SK-N-SH (cell line): Measurements from ENCODE around the gene EPHA3. TPM values are rescaled to one million over a fixed set of nuclear protein-coding genes. Genes with fewer than 3 reads are reported as not detected.

Source experiments
- CTCF ChIA-PET: fragments of 300-600, 350-600 bp; formaldehyde crosslinking; extraction: SDS; loops from one replicate; lab custom pipeline; 2021; lab: Yijun Ruan, JAX
- POLR2A ChIA-PET: fragments of 350-600 bp; sonication (Branson Sonifier 250); formaldehyde crosslinking; extraction: SDS; loops from one replicate; lab custom pipeline; 2020; ENCODE audit warnings: antibody characterized with exemption, inconsistent platforms; lab: Yijun Ruan, JAX
- DNase-seq: peaks from one replicate; pipeline ENCODE4 v3.0.0; 2012
- H2AFZ ChIP-seq: fragments of 200-600 bp; sonication (generic); 2 replicates; pipeline ENCODE4 v1.8.1; 2016; ENCODE audit warnings: antibody characterized with exemption, mild to moderate bottlenecking, low read depth
- H3F3A ChIP-seq: fragments of 200-600 bp; sonication (generic); replicated peaks from 2 replicates; pipeline ENCODE3; 2016; ENCODE audit warnings: antibody characterized with exemption, mild to moderate bottlenecking; ENCODE audit not compliant: insufficient read depth
- H3K27ac ChIP-seq, 2 experiments: fragments of 200-500 bp in 1 of 2; fragments of 200-600 bp in 1 of 2; sonication (Bioruptor generic) in 1 of 2; sonication (generic), shearing (Covaris generic) in 1 of 2; 2 replicates each; pipeline versions ENCODE4 v1.5.1 to v1.6.1; 2014 to 2016; ENCODE audit warnings: low read depth in 2 of 2, inconsistent platforms in 1 of 2, low read length in 1 of 2, mild to moderate bottlenecking in 1 of 2, mixed read lengths in 1 of 2
- H3K27me3 ChIP-seq: fragments of 200-600 bp; sonication (generic), shearing (Covaris generic); 2 replicates; pipeline ENCODE4 v1.6.1; 2016; ENCODE audit warnings: mixed run types; ENCODE audit not compliant: insufficient read depth
- H3K36me3 ChIP-seq, 2 experiments: fragments of 200-500 bp in 1 of 2; fragments of 200-600 bp in 1 of 2; sonication (Bioruptor generic) in 1 of 2; sonication (generic) in 1 of 2; replicated peaks in 1 of 2; 2 replicates each; pipeline versions ENCODE3 to v1.5.1; 2014 to 2016; ENCODE audit warnings: low read length in 1 of 2, mild to moderate bottlenecking in 1 of 2; ENCODE audit not compliant: insufficient read depth in 2 of 2, control insufficient read depth in 1 of 2
- H3K4me1 ChIP-seq, 2 experiments: fragments of 200-500 bp in 1 of 2; fragments of 200-600 bp in 1 of 2; sonication (Bioruptor generic) in 1 of 2; sonication (generic), shearing (Covaris generic) in 1 of 2; 2 replicates each; pipeline versions ENCODE4 v1.5.1 to v1.6.1; 2014 to 2016; ENCODE audit warnings: low read depth in 1 of 2, low read length in 1 of 2, mixed run types in 1 of 2; ENCODE audit not compliant: insufficient read depth in 2 of 2, control insufficient read depth in 1 of 2
- H3K4me2 ChIP-seq: fragments of 200-600 bp; sonication (generic), shearing (Covaris generic); 2 replicates; pipeline ENCODE4 v1.6.1; 2017; ENCODE audit warnings: mixed run types
- H3K4me3 ChIP-seq, 2 experiments: fragments of 200-500 bp in 1 of 2; fragments of 200-600 bp in 1 of 2; sonication (Bioruptor generic) in 1 of 2; sonication (generic), shearing (Covaris generic) in 1 of 2; 2 replicates each; pipeline versions ENCODE4 v1.5.1 to v1.8.1; 2014 to 2016; ENCODE audit warnings: low read depth in 2 of 2, inconsistent platforms in 1 of 2, low read length in 1 of 2, mild to moderate bottlenecking in 1 of 2, mixed read lengths in 1 of 2, moderate library complexity in 1 of 2
- H3K79me2 ChIP-seq: fragments of 200-600 bp; sonication (generic); 2 replicates; pipeline ENCODE4 v1.8.1; 2017; ENCODE audit warnings: mild to moderate bottlenecking; ENCODE audit not compliant: insufficient read depth
- H3K9ac ChIP-seq: fragments of 200-600 bp; sonication (generic); 2 replicates; pipeline ENCODE4 v1.6.1; 2017; ENCODE audit warnings: mixed run types
- H3K9me2 ChIP-seq: fragments of 200-600 bp; sonication (generic); 2 replicates; pipeline ENCODE4 v1.6.1; 2017; ENCODE audit warnings: mixed run types
- H3K9me3 ChIP-seq: fragments of 200-600 bp; sonication (generic); 2 replicates; pipeline ENCODE4 v1.6.1; 2017; ENCODE audit warnings: mixed run types, mild to moderate bottlenecking, moderate library complexity
- H4K20me1 ChIP-seq: fragments of 200-600 bp; sonication (generic); 2 replicates; pipeline ENCODE4 v1.6.1; 2017; ENCODE audit warnings: mild to moderate bottlenecking, mixed run types; ENCODE audit not compliant: insufficient read depth
- CHD2 ChIP-seq: fragments of 150-350 bp; IDR thresholded peaks from 2 replicates; pipeline ENCODE4 v1.6.1; 2018; ENCODE audit warnings: low read length; ENCODE audit not compliant: partially characterized antibody
- ELF1 ChIP-seq: IDR thresholded peaks from 2 replicates; pipeline ENCODE4 v1.4.0; 2012
- FOXJ3 ChIP-seq: sonication (generic); formaldehyde crosslinking; IDR thresholded peaks from 2 replicates; pipeline ENCODE4 v1.5.1; 2020; ENCODE audit warnings: mild to moderate bottlenecking, missing genetic modification reagents
- GABPA ChIP-seq: IDR thresholded peaks from 2 replicates; pipeline ENCODE4 v1.4.0; 2012; ENCODE audit warnings: low read depth, mild to moderate bottlenecking
- MEF2A ChIP-seq: IDR thresholded peaks from 2 replicates; pipeline ENCODE4 v1.4.0; 2012; ENCODE audit warnings: low read depth, borderline replicate concordance
- MXI1 ChIP-seq: IDR thresholded peaks from 2 replicates; pipeline ENCODE4 v1.6.1; 2012; ENCODE audit warnings: mild to moderate bottlenecking, low read depth, low read length, improper control_type of control experiment
- POLR2AphosphoS5 ChIP-seq: IDR thresholded peaks from 2 replicates; pipeline ENCODE4 v1.6.1; 2012; ENCODE audit warnings: low read depth, low read length
- RCOR1 ChIP-seq: fragments of 150-350 bp; IDR thresholded peaks from 2 replicates; pipeline ENCODE4 v1.6.1; 2017; ENCODE audit warnings: antibody characterized with exemption, low read length
- RFX5 ChIP-seq: IDR thresholded peaks from 2 replicates; pipeline ENCODE4 v1.6.1; 2012; ENCODE audit warnings: mild to moderate bottlenecking, improper control_type of control experiment, low read length
- RXRA ChIP-seq: IDR thresholded peaks from 2 replicates; pipeline ENCODE4 v1.4.0; 2012; ENCODE audit warnings: low read depth, mild to moderate bottlenecking, borderline replicate concordance
- SIN3A ChIP-seq: IDR thresholded peaks from 2 replicates; pipeline ENCODE4 v1.6.1; 2012; ENCODE audit warnings: low read depth, mild to moderate bottlenecking, low read length, moderate library complexity, borderline replicate concordance
- TEAD4 ChIP-seq: IDR thresholded peaks from 2 replicates; pipeline ENCODE4 v1.4.0; 2012; ENCODE audit warnings: mild to moderate bottlenecking, borderline replicate concordance; ENCODE audit not compliant: insufficient read depth
- ZBTB33 ChIP-seq: IDR thresholded peaks from 2 replicates; pipeline ENCODE4 v1.4.0; 2012; ENCODE audit warnings: low read depth, borderline replicate concordance
- WGBS: methylation state at CpG from one replicate; pipeline ENCODE4 v1.1.6; 2017; ENCODE audit warnings: low lambda C conversion rate; 5-methylcytosine and 5-hydroxymethylcytosine counted together
- polyA plus RNA-seq, 3 experiments: library from polyadenylated mRNA; depleted of rRNA; stranded (reverse); fragments of >200 nt; gene quantifications; 2 replicates each; pipeline ENCODE4 v1.2.3, GENCODE V29; 2012
- TF ChIP-seq, protein P1 (sequence below): fragments of 150-350 bp; IDR thresholded peaks from 2 replicates; pipeline ENCODE4 v1.6.1; 2017; ENCODE audit warnings: antibody characterized with exemption, low read length, low read depth, borderline replicate concordance
- TF ChIP-seq, protein P2 (sequence below): IDR thresholded peaks from 2 replicates; pipeline ENCODE4 v1.4.0; 2012; ENCODE audit warnings: low read depth, borderline replicate concordance

Gene EPHA3
- polyA plus RNA-seq, 1 of the 3 experiments (the other 2 are of a cell fraction): not detected

DNA sequence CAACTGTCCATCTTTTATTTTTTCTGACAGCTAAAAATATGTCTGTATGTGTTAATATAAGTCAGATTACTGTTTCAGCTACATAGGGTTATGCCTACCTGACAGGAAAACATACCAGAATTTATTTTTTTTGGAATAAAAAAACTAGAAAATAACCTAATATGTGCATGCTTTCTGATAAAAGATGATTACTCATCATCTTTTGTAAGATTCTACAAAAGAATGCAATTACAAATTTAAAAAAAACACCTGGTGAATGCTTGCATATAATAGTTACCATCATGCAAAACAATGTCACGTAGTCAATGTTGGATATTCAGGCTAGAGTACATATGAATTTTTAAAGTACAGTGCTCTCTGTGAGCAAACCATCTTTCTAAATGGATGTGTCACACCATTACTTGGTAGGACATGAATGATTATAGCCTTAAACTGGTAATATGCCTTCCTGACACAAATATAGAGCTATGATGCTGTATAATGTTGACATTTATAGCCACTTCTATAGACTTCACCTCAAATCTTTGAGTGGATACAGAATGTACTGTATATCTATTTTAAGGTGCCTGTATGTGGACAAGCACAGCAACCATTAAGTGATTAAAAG is 180.6 kb downstream of the EPHA3 start:
- no peaks in the 10 kb centered on the region for H3K27me3 ChIP-seq
- H3K4me1 ChIP-seq: no peaks in the 10 kb centered on the region
- WGBS: 5% methylated on average over 1 of the region's 1 CpG
- no peak for DNase-seq
- H3K9me3 ChIP-seq: no peaks in the 10 kb centered on the region
- no peak overlapping the region for H2AFZ ChIP-seq
- no peak overlapping the region for H3K9ac ChIP-seq
- H4K20me1 ChIP-seq: no peaks in the 10 kb centered on the region
- H3K36me3 ChIP-seq: no peaks in the 10 kb centered on the region
- H3K27ac ChIP-seq: no peak overlapping the region
- TF ChIP-seq RXRA (no peak), RCOR1 (no peak), RFX5 (no peak), GABPA (no peak), TEAD4 (no peak), MXI1 (no peak), FOXJ3 (CRISPR knock-in tag) (no peak), CHD2 (no peak), POLR2AphosphoS5 (no peak), SIN3A (no peak), MEF2A (no peak), ZBTB33 (no peak), ELF1 (no peak)
- TF ChIP-seq, protein P1, sequence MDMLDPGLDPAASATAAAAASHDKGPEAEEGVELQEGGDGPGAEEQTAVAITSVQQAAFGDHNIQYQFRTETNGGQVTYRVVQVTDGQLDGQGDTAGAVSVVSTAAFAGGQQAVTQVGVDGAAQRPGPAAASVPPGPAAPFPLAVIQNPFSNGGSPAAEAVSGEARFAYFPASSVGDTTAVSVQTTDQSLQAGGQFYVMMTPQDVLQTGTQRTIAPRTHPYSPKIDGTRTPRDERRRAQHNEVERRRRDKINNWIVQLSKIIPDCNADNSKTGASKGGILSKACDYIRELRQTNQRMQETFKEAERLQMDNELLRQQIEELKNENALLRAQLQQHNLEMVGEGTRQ: no peak
- TF ChIP-seq, protein P2, sequence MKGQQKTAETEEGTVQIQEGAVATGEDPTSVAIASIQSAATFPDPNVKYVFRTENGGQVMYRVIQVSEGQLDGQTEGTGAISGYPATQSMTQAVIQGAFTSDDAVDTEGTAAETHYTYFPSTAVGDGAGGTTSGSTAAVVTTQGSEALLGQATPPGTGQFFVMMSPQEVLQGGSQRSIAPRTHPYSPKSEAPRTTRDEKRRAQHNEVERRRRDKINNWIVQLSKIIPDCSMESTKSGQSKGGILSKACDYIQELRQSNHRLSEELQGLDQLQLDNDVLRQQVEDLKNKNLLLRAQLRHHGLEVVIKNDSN: no peak
- ChIA-PET CTCF (no interaction called here), POLR2A (no interaction called here)
- H3F3A ChIP-seq: no peaks in the 10 kb centered on the region
- no peaks in the 10 kb centered on the region for H3K9me2 ChIP-seq
- H3K79me2 ChIP-seq: no peaks in the 10 kb centered on the region
- no peak overlapping the region for H3K4me3 ChIP-seq
- H3K4me2 ChIP-seq: no peak overlapping the region
